GM19351 (cell line): Measurements from ENCODE around the gene MAP7D3.
"Not testable (repeated sequence)": the region's sequence is repeated elsewhere in the genome, so short reads cannot be mapped to it uniquely, and the experiment has no call there.

Experiments used
- ATAC-seq: cut with Tn5 transposase; IDR thresholded peaks from one replicate; pipeline ENCODE4 v1.9.1; 2021; ENCODE audit warnings: mild to moderate bottlenecking, moderate library complexity; ENCODE audit not compliant: unreplicated experiment

MAP7D3 gene

DNA sequence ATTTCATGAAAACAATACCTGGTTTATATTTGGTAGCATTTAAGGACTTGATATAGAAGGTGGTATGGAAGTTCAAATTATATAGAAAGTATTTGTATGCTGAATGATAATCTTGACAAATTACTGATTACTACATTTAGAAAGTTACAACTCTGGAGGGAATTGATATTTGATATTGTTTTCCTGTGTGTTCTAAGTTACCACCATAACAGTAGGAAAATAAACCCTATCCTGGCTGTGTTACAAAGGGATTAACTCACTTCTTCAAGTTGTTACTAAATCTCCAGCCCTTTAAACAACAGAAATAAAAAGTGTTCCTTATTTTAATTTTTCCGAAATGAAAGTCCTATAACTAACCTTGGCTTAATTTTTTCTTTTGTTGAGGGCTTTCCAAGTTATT is 67.3 kb downstream of the MAP7D3 start:
- no peak for ATAC-seq

DNA sequence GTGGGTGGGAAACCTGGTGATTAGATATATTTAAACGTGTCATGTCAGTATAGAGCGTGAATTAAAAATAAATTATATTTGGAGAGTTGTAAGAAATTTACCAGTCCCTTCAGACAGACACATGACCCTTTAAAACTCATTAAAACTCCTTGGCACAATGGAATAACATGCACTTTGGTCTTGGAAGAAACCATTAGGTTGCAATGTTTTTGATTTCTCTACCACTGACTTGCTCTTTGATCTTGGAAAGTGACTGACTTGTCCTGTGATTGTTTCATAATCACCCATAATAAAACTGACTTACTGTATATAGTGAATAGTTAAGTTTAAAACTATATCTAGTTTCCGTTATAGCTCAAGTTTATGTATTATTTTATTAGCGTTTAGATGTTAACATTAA is 68.0 kb downstream of the MAP7D3 start:
- ATAC-seq, result no peak

DNA sequence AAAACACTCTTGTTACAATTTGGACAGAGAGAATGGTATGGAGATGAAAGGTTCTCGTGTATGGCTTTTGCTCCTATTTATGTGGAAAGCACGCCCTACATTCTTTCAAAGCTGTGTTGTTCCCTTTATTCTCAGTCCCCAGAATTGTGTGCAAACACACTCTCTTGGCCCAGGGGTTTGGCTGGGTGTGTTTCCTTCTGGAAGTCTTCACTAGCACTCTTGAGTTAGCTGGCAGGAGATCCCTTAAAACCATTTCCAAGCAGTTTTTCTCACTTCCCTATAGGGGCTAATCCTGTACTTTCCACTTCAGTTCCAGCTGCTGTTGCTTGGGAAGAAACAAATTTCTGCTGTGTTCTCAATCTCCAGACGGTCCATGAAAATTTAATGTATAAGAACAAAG is 68.8 kb downstream of the MAP7D3 start:
- ATAC-seq, result no peak

DNA sequence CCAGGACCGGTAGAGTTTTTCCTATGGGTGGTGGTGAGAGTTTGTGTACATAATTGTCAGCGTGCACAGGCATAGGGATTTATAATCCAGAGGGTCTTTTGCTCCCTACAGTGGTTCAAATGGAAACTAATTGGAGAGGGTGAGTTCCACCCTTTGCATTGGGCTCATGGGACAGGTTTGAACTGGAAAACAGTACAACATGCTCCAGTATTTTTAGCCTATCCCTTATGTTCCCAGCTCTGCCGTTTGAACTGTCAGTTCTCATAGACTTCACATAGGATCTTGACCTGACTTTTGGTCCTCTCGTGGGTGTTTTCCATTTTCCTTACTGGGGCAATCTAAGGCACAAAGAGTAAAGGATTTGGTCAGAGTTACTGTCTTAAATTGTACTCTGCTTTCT is 72.1 kb downstream of the MAP7D3 start:
- ATAC-seq, result no peak

DNA sequence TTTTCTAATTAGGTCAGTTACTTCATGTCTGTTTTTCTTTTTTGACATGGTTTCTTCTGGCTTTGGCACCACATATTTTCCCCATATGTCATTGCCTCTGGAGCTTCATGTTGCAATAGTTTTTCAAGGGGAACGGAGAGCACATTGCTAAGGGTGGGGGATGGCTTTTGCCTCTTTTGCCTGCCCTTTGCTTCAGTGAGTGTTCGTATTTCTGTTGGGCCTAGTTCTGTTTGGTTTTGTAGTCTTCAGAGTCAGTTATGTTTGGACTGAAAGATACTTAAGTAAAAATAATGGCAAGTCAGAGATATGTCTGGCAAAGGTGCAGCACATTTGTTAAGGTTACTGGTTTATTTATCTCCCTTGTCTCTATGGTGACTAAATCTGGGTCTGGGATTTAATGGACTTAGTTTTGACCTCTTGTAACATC is 74.8 kb downstream of the MAP7D3 start:
- no peak for ATAC-seq

DNA sequence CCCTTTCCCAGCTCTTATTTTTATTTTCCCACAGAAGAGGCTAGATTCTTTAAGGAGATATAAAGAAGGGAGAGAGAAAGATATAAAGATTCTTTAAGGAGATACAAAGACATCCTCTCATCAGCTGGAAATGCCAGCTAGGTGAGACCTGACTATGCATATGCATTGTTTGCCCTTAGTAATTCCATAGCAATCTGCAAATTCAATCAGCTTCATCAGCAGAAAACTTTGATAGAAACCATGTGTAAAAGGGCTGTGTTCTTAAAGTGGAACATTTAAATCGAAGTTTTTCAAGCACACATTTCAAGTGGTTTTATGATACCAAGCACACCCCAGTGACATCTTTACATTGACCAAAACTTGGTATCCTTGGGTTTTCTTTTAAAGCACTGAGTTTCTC is 79.8 kb downstream of the MAP7D3 start:
- no peak for ATAC-seq

DNA sequence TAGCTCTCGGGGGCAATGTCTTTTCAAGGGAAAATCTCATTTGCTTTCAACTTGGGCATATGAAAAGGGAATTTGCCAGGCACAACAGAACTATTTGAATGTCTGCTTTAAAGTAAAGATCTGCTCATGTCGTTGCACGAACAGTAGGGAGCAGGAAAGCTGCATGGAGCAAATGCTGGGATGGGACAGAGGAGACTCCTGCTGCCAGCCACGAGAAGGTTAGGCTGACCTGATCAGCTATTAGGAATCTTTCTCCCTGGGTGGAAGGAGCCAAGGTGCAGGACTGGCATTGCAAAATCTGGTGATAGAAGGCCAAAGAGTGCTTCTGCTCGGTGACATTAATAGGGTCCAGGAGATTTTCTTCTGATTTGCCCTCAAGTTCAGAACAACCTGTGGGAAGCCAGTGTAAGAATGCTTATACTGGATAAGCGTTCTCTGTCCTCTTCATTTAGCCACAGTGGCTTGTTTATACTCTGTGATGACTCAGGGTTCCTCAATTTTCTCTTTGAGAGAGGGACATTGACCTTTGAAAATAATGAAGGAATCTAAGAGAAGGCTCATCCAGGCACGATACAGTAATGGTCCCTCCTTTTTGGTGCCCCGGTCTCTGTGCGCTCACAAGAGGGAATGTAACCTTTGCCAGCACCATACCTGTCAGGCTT is 80.9 kb downstream of the MAP7D3 start:
- no peak for ATAC-seq

DNA sequence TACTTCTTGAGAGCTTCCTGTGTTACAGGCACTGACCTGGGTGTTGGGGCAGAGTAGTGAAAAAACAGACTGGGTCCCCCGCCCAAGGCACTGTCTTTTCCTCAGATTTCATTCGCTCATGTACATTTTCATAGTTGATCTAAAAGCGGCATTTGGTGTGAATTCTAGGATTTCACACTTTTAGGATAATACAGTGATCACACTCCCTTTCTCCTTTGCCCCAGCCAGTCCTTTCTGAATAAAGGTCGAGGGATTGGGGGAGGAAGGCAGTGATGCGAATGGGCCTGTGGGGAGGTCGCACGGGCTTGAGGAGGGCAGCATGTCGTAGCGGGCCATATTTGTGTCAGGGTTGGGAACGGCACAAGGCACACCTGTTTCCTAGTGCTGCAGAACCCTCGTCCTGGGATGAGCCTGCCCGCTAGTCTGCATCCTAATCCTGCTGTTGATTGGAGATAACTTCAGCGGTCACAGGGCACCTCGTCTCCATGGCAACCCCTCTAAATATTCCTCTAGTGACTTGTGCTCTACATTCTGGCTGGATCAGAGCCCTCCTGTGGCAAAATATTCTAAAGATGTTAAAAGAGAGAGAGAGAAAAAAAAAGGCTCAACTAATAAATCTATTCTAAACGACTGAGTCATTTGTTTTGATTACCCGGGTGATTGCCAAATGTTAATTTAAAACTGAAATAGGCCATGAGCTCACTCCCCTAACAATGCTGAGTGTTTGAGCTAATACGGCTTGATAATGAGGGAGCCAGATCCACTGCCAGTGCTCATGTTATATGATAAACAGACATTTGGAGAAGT is 82.1 kb downstream of the MAP7D3 start:
- ATAC-seq, result no peak

DNA sequence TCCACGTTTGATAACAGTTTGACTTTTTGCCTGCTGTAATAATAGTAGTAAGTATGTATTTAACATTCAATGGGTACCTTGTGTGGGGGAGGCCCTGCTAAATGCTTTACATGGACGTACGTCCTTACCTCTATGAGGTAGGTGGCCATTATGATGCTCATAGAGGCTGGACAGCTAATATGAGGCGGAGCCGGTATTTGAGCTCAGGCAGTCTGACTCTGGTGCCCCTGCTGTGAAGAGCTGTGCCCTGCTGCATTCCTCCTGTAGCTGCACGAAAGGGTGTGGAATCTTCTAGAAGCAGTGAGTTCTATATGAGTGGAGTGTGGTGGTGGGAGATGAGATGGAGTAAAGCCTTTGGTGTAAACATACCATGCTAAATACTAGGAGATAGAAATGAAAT is 83.2 kb downstream of the MAP7D3 start:
- not testable (repeated sequence) for ATAC-seq

DNA sequence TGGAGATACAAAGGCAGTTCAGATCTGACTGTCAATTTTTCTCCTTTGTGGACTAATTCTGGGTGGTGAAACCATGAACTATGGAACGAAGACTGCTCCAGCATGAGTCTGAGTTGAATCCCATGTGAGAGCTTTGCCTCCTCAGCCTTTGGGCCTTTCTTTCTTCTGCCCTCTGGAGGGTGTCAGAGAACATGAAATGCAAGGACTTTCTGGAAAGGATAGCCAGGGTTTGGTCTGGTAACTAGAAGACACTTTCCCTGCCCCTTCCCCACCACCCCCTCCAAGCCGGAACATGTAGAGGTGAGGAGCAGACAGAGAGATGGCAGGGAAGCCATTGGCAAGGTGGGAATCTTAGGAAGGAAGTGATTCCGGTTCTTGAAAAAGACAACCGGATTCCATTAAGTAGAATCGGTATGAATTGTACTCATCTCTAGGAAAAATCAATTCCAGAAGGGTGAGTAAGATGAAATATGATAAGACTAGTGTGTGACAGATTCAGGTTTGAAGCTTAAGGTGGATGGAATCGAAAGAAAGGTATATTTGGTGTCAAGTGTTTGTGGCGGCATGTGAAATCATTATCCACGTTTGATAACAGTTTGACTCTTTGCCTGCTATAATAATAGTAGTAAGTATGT is 84.9 kb downstream of the MAP7D3 start:
- no peak for ATAC-seq

DNA sequence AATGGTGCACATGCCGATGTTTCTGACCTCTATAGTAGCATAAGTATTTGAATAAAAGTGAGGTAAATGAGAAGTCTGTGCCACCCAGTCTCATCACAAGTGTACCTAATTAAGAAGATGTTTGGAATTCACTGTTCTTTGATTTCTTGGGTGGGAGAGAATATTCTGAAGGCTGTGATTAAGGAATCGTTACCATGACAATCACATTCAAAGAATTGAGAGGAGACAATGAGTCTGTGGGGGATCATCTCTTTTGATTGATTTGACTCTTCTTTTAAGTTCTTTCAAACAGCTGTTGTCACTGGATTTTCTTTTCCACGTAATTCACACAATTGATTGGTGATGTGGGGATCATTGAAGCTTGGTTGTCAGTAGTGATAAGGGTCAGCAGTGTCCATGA is 85.8 kb downstream of the MAP7D3 start:
- no peak for ATAC-seq

DNA sequence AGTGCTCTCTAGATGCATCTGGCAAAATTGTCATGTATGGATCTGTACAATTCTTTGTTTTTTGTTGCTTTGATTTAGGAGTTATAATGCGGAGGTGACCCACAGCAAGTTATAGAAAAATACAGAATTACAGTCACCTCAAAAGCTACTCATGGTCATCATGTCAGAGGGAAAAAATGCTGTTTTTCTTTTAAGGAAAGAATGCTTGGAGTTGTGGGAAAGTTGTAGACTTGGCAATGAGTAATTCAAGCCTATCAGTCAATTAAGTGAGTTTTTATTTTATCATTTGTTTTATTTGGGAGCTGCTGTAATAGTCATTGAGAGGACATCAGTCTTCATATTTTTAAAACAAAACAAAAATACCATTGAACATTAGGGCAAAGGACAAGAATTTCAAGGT is 87.5 kb downstream of the MAP7D3 start:
- no peak for ATAC-seq
